Measurements from ENCODE around the gene PIK3C2A. TPM values are rescaled to one million over a fixed set of nuclear protein-coding genes. Genes with fewer than 3 reads are reported as not detected.

Gene PIK3C2A
- total RNA-seq, 1 donor from 2014 or later: 19.0 TPM

DNA sequence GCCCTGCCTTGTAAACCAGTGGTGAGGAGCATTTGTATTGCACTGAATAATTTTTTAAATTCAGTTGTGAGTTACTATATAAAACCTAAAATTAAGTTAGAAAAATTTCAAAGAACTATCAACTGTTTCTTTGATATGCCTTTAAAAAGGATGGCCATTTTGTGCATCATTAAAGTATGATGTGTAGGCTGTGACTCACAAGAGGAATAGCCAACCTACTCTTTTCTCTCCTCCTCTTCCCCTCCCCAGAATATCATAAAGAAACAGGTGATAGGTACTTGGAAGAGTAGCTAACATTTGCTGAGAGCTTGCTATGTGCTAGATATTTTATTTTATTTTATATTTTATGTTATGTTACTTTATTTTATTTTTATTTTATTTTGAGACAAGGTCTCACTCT is 10.6 kb upstream of the PIK3C2A start:
- intact Hi-C loops (cut with micrococcal nuclease): no loop called here

DNA sequence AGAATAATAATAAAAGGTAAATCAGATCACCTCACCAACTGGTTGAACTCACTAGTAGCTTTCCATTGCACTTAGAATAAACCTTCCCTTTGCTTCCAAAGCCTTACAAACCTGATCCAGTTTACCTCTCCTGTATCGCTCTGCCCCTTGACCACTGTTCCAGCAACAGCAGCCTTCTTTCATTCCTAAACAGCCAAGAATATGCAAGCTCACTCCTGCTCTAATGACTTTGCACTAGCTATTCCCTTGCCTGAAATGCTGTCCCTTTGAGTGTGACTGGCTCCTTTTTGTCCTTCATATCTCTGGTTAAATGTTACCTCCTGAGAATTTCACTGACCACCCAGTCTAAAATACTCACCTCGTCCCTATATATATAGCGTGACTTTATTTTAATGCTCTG is 9.6 kb upstream of the PIK3C2A start:
- intact Hi-C loops (cut with micrococcal nuclease): no loop called here

DNA sequence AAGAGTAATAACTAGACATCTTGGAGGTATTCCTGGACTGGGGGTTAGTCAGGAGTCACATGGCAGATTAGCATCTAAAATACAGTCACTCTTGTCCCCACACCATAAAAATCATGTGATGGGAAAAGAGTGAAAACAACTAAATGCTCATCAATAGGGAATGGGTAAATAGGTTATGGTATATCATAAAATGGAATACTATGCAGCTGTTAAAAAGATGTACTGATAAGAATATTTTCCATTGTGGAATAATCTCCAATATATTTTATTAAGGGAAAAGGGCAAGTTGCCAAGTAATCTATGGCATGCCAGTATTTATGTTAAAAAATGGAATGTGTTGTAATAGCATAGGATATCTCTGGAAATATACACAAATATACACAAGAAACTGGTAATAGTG is 6.6 kb upstream of the PIK3C2A start:
- intact Hi-C loops (cut with micrococcal nuclease): no loop called here

DNA sequence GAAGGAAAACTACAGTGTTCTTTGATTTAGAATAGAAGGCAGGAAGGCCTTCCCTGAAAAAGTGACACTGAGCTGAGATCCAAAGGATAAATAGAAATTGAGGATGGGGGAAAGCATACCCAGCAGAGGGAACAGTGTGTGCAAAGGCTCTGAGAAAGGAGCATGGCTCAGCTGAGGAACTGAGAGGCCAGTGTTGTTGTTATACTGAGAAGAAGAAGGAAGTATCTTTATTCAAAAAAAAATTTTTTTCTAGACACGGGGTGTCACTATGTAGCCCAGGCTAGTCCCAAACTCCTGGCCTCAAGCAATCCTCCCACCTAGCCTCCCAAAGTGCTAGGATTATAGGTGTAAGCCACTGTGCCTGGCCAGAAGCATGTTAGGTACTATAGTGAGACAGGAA is 3.5 kb upstream of the PIK3C2A start:
- intact Hi-C loops (cut with micrococcal nuclease): no loop called here

DNA sequence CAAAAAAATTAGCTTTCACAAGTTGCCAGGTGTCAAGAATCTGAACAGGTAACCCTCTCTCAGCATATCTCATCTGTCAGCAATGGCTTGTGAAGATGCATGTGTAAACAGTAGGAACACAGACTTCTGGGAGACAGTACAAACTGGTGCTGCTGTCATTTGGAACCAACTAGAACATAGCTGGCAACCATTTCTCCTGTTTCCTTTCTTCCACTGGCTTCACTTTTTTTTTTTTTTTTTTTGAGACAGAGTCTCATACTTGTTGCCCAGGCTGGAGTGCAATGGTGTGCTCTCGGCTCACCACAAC is 2.1 kb upstream of the PIK3C2A start:
- intact Hi-C loops (cut with micrococcal nuclease): no loop called here

DNA sequence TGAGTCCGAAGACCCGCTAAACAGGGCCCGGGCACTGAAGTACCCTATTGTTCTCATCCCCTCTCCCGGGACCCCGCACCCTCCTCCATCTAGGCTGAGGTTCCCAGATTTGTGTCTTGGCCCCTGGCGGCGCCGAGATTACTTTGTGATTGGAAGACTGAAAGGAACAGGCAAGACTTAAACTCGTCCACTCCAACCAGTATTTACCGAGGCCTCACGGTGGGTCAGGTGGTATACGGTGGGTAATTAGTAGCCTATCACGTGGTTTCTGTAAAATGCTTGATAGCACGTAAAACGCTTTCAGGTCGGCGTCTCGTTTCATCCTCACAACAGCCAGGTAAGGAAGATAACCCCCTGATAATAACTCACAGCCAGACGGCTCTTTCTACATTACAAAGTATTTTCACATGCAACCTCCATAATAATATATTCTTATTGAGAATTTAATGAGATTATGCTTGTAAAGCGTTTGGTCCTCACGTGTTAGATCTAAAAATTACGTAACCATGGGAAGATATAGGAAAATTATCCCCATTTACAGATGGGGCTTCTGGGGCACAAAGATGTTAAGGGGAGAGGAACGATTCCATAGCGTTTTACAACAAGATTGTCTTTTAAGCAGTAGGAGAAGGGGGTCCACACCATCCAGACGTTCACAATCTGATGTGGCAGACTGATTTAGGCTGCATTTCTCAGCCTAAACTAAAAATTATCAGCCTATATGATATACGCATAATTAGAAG is 642 bp upstream of the PIK3C2A start:
- intact Hi-C loops (cut with micrococcal nuclease): loop anchor here (1.0 kb wide), 3 partner anchors 68 to 145 kb away; partner anchors contain the start of genes NUCB2 and RPS13

DNA sequence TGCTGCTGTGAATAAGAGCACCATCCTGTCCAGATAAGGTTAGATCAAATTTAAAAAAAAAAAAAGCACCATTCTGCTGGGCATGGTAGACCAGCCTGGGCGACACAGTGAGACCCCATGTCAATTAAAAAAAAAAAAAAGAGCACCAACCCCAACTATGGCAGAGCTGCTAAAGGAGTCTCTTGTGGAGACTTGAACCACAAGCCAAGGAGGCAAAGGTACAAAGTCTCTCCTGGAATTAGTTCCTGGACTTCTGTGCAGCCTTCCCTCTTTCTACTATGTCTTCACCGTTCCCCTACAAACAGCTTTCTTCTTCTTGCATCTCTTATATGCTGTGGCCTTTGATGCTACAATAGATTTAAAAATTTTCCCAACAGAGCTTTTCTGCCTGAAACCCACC is 1.3 kb downstream of the PIK3C2A start:
- intact Hi-C loops (cut with micrococcal nuclease): loop anchor here (2.0 kb wide), 1 partner anchor 468 kb away; the partner anchor contains the start of gene C11orf58

DNA sequence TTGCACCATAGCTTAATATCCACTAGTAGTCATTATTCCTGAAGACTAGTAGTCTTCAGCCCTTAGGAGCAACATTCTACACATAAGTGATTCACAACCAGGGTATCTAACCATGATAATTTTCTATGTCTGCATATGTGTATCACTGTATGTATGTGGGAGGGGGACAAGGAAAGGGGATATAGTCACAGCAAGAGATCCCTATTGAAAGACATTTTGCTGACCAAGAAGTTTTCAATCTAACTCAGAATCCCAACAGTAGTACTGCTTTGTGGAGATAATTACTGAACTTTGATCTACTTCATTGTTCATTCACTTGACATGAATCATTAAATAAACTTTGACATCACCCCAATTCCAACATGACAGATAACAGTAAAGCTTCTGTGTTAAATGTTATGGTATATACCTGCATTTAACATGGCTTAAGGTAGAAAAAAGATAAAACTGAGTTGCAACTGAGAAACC is 10.3 kb downstream of the PIK3C2A start:
- intact Hi-C loops (cut with micrococcal nuclease): no loop called here

DNA sequence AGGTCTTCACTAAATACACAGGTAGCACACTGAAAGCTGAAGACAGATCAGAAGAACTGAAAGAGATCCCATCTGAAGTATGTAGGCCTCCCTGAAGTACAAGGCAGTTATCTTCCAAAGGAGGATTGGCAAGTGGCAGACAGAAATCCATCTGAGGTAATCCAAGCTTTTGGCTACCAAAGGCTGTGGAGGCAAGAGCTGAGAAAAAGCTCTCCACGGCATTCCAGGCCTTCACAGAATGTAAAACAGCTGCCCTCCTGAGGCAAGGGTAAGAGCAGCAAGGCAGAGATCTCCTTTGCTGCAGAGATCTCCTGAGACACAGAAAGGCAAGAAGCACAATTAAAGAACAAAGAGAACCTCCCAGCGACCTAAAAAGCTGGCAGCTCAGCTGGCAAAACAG is 19.1 kb downstream of the PIK3C2A start:
- intact Hi-C loops (cut with micrococcal nuclease): no loop called here

DNA sequence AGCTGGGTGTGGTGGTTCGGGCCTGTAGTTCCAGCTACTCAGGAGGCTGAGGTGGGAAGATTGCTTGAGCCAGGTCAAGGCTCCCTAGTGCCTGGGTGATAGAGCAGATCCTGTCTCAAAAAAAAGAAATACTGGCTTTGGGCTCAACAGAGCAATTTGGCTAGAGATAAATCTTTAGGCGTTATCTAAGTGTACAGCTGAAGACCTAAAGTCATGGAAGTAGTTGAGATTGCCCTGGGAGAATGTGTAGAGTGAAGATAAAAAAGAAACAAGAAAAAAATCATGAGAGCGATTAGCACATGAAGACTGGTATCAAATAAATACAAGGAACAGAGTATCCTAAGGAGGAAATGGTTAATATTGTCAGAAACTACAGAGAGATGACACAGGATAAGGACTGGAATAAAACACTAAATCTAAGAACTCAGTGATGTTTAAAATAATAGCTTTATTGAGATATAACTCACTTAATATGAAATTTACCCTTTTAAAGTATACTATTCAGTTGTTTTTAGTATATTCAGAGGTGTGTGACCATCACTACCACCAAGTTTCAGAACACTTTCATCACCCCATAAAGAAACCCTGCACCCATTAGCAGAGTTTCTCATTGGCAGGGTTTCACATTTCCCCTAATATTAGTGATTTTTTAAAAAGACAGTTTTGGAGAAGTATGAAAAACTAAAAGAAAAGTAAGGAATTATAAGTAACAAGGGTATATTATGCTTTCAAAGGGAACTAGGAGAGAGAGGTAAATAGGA is 20.7 kb downstream of the PIK3C2A start:
- intact Hi-C loops (cut with micrococcal nuclease): no loop called here

DNA sequence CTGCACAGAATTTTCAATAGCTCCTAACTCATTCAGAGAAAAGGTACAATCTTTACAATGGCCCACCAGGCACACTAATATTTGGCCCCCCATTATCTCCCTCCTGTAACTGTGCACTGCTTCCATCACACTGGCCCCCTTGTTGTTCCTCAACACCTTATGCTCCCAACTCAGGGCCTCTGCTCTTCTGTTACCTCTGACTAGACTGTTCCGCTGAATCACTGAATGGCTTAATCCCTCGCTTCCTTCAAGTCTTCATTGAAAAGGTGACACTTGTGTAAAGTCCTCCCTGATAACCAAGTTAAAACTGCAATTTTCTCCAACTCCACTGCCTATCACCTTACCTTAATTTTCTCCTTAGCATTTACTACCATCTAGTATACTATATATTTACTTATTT is 21.8 kb downstream of the PIK3C2A start:
- intact Hi-C loops (cut with micrococcal nuclease): no loop called here

DNA sequence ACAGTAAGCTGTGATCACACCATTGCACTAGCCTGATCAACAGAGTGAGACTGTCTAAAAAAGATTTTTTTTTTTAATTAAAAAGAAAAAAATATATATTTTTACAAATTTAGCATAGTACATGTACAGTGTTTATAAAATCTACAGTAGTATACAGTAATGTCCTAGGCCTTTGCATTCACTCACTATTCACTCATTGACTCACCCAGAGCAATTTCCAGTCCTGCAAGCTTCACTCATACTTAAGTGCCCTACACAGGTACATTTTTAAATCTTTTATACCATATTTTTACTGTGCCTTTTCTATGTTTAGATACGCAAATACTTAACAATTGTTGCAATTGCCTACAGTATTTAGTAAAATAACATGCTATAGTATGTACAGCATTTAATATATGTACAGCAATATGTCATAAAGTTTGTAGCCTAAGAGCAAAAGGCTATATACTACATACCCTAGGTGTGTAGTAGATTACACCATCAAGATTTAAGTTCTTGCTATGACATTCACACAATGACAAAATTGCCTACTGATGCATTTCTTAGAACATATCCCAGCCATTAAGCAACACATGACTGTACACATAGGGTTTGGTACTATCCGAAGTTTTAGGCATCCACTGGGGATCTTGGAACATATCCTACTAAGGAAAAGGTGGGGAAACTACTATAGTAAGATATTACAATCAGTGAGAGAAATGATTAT is 22.8 kb downstream of the PIK3C2A start:
- intact Hi-C loops (cut with micrococcal nuclease): no loop called here

DNA sequence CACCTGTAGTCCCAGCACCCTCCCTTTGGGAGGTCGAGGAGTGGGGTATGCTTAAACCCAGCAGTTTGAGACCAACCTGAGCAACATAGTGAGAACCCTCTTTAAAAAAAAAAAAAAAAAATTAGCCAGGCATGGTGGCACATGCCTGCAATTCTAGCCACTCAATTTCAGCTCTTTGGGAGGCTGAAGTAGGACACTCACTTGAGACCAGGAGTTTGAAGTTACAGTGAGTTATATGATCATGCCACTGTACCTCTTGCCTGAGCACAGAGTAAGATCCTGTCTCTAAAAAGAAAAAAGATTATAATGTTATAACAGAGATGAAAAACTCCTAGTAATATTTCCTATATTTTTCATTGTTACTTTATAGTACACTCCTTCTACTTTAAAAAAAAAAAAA is 23.9 kb downstream of the PIK3C2A start:
- intact Hi-C loops (cut with micrococcal nuclease): no loop called here

DNA sequence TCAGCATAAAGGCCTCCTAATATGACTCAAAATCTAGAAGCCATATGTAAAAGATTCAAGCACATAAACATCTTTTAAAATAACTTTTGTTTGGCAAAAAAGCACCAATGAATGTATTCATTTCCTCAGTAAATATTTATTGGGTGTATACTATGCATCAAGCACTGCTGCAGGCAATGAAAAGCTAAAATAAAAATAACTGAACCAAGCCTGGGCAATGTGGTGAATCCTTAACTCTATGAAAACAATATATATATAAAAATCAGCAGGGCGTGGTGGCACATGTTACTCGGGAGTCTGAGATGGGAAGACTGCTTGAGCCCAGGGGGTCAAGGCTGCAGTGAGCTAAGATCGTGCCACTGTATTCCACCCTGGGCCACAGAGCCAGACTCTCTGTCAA is 27.8 kb downstream of the PIK3C2A start:
- intact Hi-C loops (cut with micrococcal nuclease): no loop called here

DNA sequence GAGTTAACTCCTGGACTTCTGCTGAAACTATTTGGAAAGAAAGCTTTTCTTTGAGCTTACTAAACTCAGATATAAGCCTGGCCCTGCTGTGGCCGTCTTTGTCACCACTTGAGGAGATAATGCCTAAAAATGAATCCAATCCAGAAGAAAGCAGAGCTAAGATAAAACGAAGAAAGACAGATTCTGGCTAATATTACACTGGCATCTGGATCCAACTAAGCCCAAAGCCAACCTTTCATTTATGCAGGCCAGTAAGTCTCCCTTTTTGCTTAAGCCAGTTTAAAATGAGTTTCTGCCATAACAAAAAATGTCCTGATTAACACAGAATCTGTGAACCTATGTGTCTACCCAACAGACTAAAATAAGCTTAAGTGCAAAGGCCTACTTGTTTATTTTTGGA is 34.5 kb downstream of the PIK3C2A start:
- intact Hi-C loops (cut with micrococcal nuclease): no loop called here

DNA sequence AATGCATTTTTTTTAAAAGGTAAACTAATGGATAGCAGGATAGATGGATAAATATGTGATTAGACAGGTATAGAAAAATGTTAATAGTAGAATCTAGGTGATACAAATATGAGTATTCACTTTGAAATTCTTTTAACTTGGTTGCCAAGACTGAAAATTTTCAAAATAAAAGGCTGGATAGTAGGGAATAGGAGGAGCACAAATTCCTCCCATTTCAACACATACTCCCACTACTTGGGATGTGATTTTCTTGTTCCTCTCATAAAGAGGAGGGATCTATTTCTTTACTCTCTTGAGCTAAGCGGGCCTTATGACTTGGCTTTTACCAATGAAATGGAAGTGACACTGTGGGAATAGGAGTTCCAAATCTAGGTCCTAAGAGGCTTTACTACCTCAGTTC is 35.9 kb downstream of the PIK3C2A start:
- intact Hi-C loops (cut with micrococcal nuclease): no loop called here

DNA sequence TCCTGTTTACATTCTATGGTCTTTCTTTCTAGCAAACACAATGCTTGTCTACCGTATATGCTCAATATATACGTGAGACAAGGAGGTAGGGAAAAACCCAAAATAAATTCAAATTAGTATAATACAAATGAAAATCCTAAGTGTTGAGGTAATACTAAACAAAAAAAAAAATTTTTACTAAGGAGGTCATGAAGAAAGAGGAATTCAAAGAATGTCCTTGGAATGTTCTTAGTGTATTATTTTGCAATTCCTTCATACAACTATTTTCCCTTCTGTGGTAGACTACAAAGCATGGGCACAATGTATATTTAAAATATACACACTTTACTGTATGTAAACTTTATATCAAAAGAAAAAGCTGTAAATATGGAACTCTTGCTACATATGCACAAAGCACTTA is 36.4 kb downstream of the PIK3C2A start:
- intact Hi-C loops (cut with micrococcal nuclease): no loop called here

DNA sequence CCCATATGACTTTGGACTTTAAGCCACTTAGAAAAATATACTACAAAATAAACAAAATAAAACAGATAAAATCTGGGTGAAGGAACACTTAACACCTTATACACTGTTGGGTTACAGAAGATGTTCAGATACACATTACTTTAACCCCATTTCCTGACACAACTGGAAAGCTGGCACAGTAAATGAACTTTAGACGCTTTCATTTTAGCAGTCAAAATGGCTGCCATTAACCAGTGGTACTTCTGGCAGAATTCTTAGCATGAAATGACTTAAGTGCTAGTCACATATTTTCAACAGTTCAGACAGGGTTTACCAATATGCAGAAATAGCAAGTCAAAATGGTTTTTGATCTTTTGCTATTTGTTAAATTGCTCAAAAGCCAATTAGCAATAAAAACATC is 37.9 kb downstream of the PIK3C2A start:
- intact Hi-C loops (cut with micrococcal nuclease): no loop called here

DNA sequence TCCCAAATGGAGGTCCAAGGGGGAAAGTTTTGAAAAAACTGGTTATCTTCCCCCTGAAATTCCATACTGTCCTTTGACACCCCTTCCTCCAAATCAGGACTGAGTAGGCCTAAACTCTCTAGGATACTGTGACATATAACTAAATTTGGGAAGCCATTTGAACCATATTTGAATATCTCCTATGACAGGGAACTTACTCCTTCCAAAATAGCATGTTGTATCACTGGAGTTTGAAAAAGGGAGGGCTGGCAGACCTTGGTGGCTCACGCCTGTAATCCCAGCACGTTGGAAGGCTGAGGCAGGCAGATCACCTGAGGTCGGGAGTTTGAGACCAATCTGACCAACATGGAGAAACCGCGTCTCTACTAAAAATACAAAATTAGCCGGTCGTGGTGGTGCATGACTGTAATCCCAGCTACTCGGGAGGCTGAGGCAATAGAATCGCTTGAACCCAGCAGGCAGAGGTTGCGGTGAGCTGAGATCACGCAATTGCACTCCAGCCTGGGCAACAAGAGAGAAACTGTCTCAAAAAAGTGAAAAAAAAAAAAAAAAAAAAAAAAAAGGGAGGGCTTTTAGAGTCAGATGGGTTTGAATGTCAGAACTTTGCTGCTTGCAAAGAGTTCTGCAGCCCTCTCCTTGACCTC is 42.4 kb downstream of the PIK3C2A start:
- intact Hi-C loops (cut with micrococcal nuclease): no loop called here

DNA sequence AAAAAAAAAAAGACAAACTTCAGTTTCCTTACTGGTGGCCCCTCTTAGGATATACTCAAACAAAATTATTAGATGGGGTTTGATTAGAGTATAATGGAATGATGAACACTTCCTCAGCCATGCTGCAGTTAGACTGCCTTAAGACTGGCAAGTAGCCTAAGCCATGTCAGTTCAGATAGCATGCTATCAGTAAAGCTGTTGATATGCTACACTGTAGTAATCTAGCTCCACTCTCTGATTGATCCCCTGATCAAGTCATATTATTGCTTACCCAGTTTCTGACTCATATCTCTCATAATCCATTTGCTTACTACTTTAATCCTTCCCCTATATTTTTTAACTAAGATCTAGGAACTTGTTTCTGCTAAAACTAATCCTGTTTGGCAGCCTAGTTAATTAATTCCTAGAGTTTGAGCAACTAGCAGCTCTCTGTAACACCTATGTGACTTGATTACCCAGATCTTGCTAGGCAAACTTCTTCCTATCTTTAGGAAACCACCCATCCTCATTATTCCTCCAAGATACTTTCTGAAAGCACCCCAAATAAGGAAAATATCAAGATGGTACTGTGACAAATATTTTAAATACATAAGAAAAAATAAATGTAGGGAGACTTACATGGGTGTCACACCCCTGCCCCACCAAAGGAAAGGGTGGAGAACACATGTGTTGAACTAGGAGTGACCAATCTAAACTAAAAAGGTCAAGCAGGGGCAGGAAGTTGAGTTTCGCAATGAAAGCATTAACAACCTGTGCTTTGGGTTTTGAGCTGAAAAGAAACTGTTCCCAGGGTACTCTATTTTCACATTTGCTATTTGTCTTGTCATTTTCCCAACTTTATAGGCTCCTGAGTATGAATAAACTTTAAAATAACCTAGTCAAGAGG is 43.2 kb downstream of the PIK3C2A start:
- intact Hi-C loops (cut with micrococcal nuclease): no loop called here

DNA sequence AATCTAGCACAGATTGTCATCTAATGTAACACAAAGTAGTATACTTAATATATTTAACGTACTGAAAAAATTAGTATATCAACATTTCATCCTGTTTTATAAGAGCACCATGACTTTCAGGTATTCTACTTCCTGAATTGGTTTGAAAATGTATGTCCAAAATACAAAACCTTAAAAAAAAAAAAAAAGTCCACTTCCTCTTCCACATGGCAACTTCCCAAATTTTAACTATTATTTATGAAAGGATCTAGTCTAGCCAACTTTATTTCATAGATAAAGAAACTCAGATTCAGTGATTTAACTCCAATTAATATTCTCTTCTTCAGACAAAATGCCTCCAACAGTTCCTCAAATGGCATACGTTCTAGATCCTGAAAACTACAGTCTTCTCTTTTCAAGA is 44.0 kb downstream of the PIK3C2A start:
- intact Hi-C loops (cut with micrococcal nuclease): no loop called here
